GM19043 (cell line): Measurements from ENCODE around the gene SEMA6A.

Experiments
- ATAC-seq: cut with Tn5 transposase; IDR thresholded peaks from one replicate; pipeline ENCODE4 v1.9.1; 2021; ENCODE audit warnings: low read depth; ENCODE audit not compliant: unreplicated experiment

Gene SEMA6A

DNA sequence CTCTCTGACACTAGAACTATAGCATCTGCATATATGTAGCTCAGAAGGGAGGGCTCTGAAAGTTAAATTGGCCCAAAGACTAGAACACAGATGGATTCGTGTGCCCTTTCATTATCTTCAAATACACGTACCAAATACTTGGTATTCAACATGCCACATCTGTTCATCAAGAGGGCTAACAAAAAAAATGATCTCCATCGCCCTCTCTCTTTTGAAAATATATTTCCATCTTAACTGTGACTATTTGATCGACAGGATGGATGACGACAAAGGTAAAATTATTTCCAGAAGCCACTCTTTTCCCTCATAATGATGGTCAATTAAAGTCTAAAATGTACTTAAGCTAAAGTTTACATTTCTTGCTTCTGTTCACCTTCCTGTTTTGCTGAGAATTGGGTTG, 77.0 kb downstream of the SEMA6A start:
- ATAC-seq, result no peak

DNA sequence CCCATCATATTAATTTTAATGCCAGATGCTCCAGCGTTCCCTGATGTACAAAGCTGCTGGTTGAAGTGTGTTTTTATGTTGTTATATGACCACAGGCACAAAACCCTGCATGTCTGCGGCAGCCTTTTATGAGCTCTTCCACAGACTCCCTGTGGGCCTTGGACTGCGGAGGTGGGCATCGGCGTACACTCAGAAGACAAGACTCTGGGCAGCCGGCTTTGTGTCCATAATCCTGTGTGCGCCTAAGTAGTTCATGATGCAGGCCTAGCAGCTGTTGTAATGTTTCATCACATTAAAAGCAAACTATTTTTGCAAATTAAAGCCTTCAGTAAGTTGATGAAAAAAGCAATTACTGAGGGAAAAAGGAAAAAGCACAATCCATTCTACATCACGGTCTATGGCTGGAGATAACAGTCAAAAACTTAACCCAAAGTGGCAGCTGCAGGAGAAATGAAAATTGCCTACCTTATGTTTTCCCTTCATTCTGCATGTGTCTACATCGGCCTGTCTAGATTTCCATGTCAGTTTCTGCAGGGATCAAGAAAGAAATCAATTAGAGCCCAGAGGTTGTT, 78.8 kb downstream of the SEMA6A start:
- no peak for ATAC-seq

DNA sequence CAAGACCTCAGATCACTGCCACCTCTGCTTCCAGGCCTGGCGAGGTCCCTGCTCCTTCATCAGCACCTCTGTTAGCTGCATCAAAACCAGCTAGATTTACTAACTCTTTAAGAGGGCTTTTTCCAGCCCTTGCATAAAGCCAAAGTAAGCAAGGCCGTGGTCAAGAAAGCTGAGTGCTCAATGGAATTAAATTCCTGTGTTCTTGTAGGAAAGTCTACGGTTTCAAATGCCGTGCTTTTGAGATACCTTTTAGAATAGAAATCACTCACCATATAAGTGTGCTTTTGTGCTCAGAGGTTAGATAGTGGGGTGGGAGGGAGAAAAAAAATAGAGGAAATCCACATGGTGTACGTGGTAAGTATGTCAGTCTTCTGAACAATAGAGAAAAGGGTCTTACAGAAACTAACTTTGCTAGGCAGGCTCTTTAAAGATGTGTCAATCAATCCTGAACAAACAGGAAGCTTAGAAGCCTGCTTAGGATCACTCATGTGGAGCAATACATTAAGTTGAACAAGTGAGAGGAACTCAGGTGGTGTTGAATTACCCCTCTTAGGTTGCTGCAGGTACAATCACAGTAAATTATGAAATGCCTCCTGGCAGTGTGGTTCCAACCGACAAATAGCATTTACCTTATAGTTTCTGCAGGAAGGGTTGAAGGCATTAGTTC, 79.7 kb downstream of the SEMA6A start:
- ATAC-seq, result no peak

DNA sequence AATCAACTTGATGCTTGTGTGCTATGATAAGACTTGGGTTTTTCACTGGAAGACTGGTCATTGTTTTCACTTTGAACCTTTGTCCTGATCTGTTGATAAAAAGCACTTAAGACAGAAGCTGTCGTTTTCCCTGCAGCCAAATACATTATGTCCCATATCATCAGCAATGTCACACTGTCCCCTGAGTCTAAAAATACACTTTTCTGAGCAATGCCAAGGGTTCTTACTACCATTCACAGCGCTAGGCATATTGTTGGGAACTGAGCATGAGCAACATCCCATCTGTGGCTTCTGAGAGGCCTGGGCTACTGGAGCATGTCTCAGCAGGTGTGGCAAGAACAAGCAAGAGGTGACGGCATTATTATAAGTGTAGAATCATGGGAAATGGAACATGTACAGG, 81.8 kb downstream of the SEMA6A start:
- ATAC-seq, result no peak

DNA sequence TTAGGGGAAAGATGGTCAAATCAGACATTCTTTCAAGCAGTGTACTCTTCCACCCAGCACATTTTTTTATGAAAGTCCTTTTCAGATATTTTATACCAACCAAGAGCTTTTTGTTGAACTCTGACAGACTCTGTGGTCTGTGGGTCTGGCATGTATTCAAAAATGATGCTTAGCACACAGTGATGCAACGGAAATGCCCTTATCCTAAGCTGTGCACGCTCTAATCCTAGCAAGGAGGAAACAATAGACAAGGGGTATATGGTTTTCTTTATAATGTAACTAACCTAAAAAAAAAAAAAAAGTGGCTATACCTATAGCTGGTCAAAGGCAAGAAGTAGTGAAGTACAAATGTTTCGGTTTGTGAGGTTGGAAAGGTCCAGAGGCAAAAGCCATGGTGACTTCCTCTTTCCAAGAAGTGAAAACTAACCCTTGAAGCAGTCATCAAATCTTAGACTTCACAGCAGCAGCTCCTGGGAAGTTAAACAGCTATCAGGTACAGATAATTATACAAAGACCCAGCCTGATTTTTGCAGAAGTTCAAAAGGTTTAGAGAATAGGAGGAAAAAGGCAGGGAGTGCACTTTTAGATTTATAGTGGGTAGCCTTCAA, 82.5 kb downstream of the SEMA6A start:
- peak; percentile 71 for ATAC-seq

DNA sequence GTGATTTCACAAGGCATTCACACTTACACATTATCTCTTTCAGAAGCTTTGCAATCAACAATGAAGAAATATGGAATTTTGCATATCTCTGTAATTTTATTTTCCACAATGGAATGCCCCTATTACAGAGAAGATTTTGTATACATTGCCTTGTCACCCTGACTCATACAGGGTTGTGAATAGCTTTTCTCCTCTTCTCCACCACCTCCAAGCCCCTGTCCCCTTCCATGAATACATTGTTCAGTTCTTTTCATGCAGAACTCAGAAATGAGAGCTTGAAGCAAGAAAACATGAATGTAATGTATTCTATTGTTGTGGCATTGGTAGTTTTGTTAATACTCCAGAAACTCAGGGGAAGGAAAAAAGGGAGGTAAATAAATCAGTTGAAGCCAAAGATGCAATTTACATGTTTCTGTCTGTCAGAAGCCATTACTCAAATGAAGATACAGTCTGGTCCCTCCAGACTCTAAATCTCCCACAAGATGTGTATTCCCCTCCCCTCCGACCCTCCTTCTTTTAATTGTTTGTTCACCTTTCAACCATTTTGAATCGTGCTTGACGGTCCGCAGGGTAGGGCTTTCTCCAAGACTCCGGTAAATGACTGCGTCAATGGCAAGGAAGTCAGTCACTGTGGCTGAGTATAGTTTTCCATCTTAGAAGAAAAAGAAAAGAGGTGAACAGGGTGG, 86.1 kb downstream of the SEMA6A start:
- ATAC-seq, result no peak

DNA sequence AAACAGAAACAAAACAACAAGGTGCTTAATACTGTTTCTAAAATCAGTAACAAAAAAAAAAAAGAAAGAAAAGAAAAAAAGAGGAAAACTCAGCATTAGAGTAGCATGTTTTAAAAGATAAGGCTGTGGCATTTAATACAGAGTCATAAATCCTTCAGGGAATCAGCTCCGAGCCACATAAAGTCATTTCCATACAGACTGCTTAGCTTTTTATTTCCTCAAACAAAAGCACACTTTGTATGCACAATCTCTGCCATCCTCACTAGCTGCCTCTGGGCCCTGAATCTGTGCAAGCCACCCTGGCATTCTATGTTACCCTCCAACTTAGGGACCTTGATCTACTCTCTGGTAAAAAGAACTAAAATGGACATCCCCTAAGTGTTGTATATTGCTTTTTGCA, 87.6 kb downstream of the SEMA6A start:
- no peak for ATAC-seq

DNA sequence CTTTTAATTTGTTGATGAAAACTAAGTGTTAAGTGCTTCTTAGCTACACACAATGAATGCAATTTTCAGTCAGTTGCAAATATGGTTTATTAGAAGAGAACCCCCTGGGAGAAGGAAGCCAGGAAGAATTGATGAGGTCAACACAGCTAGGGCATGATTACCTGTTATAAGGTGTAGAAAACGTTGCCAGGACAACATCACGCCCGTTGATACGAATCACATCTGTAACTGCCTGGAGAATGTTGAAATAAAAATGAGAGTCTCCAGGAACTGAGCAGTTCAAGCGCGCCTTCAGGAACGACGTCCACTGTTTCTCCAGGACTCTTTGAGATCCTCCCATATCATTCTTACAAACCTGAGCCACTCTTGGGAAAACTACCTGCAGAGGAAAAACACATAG, 88.0 kb downstream of the SEMA6A start:
- ATAC-seq, result no peak

DNA sequence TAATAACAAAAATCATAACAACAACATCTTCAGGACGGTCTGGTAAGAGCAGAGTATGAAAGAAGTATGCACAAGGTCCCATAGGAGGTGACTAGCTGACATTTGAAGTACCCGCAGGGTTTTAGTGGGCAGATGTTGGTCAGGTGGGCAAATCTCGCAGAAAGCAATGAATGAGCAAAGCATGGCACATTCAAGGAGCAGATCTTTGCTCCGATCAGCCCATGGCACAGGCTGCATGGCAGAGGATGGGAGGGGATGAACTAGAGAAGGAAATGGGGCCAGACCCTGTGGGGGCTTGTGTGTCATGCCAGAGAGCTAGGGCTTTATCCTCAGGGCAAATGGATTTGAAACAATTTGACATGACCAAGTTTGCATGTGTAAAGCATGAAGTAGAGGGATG, 90.0 kb downstream of the SEMA6A start:
- ATAC-seq, result no peak

DNA sequence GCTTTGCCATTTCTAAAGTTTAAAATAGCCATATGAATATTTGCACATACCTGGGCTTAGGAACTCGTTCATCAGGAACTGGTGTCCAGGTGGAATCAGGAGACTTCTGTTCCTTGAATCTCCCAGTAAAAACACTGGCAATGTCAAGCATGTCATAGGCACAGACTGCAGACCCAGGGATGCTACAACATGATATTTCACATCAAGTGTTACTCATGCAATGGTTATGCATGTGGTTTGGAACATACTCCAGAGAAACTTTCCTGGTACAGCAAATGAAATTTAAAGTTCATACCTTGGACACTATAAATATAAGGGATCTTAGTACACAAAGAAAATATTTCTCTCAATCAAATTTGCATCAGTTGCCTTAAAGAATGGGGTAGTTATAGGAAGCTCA, 92.2 kb downstream of the SEMA6A start:
- no peak for ATAC-seq

DNA sequence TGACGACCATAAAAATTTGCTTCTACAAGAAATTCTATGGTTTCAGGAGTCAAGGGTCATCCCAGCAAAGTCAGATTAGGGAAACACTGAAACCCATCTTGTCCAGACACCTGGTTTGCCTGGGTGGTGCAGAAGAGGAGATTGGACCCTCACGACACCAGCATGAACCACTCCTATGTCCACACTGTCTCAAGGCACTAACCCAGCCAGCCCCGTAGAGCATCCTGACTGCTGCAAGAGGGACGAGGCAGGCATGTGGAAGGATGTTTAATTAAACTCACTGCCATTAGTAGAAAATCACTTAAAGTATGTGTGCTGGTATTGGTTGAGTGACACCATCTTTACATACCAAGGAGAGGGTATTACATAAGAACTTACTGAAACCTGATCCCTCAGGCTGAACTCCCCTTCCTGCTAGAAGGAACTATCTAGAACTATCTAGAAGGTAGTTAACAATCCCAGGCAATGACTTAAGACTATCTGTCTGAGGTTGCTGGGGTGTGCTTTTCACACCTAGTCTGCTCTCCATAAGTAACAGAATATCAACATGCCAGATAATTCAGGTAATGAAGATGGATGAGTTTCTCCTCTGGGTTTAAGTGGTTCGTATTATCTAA, 93.6 kb downstream of the SEMA6A start:
- no peak for ATAC-seq

DNA sequence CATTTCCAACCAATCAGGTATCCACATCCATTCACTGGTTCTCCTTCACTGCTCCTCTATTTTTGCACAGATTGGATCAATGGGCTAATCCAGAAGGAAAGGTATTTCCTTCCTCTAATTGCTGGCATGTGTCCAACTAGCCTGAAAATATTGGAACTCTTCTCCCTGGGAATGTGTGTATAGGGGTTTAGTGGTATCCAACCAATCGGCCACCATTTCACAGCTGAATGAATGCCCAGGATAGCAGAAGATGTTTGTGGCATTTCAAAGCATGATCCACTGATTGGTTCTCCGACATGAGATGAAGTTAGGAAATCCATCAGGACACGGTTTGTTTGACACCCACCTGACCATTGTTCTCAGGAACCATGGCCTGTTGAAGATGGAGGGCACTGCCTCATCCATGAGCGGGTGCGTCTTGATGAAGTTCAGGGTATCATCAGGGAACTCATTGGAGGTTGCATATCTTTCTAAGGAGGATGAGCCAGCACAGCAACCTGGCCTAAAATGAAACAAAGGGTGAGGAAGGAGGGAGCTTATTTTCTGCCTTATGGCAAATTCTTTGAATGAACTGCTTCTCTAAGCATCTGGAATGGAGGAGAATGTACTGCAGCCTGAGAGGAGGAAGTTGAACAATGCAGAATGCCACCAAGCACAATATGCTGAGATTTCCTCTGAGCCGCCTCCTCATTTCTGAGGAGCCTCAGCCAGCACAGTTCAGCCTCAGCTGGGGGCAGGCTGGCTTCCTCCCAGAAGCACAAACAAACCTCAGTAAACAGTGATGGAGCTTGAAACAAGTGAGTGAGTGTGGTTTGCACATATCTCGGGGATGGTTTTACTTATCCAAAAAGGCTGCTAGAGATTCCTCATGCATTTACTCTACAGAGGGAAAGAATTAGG, 94.6 kb downstream of the SEMA6A start:
- no peak for ATAC-seq

DNA sequence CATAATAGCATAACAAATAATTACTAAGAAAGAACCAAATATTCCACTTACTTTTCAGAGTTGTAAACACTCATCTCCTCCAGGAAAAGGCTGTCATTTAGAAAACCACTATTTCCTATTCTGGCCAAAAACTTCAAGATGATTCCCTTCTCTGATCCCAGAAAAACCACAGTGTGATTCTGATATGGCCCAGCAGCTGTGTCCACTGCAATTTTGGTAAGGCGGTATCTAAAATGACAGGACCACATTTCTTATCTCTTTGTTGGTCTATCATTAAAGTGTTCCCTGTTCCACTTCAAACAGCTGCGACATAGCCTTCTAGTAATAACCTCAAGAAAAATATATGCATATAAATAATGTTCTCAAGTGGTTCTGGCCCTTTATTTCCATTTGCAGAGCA, 96.1 kb downstream of the SEMA6A start:
- ATAC-seq, result no peak

DNA sequence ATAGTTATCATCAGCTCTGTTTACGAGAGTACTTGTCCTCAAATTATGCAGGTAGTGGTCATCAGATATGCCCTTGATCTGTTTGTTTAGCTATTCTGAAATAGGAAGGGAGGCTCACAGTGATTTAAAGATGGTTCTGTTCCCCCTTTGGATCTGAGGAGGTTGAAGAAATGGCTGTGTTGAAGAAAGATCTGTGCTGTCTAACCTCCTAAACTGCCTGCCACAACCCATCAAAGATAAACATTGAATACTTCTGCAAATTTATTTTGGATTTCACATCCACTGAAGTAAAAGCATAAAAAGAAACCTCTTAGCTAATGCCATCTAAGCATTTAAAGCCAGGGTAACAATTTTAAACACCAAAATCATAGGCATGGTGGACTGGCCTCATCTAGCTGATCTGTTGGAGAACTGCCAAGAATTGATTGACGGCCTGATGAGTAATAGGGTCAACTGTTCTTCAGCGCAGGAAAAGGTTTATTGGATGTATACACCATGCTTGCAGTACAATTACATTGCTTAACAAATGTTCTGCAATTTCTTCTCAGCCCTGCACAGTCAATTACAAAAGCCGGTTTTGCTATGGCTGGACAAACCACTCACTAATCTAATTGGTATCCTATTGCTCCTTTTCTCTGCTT, 97.6 kb downstream of the SEMA6A start:
- no peak for ATAC-seq

DNA sequence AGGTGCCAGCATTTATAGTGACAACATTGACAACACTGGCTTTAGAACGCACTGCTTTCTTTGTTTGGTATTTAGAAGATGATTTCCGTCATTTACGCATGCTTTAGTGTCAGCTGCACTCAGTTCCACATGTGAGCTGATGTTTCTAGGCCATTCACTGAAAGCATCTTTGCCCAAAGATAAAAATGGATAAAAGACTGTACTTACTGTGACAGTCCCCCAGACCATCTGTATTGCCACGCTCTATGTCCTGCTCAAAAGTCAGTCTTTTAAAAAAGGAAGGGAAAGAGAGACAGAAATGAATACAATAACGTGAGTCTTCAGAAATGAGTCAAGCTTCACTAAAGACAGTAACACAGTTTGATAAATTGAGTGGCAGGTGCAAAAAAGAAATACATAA, 99.3 kb downstream of the SEMA6A start:
- ATAC-seq, result peak; percentile 85

DNA sequence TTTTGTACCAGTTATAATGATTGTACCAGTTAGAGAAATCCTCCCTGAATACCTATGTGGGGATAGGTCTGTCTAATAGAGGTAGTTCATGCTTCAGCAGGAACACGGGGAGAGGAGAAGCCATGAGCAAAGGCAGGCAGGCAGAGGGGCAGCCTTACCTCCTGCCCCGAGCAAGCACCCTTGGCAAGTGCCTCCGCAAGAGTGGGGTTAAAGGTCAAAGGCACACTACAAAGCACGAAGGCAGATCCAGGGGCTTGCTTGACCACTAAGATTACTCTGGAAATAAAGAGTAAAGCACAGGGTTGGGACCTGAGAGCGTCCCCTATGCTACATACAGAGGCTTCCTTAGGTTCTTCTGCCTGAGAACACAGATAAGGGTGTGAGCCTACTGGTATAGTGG, 100.9 kb downstream of the SEMA6A start:
- ATAC-seq, result no peak

DNA sequence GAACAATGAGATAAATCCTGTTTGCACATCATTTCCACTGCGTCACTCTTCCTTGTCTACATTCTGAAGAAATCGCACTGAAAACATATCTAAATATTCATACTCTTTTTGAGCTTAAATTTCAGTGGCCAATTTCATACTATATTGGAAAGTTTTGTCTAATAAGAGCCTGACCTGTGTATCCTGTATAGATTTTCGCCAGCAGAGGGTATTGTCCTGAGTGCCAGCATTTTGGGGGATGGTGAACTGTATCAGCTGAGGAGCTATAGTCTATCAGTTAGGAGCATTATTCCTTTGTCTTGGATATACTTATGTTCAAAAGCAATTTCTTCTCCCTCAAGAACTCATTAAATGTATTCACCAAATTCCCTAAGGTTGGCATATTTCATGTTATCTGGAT, 102.3 kb downstream of the SEMA6A start:
- no peak for ATAC-seq

DNA sequence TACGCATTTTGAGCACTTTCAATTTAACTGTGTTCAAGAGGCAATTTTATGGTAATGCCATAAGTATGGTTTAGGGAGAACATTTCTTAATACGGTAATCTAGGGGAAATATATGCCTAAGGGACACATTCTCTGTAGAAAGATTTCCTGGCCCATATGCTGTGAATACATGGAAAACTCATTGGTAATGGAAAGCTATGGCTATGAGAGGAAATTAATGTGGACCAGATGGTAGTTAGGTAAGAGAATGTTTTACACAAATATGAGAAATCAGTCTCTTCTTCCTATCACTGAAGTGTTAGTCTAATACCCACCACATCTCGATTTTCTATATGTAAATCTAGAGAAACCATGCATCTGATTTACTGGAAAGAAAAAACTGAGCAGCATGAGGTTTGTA, 105.0 kb downstream of the SEMA6A start:
- no peak for ATAC-seq

DNA sequence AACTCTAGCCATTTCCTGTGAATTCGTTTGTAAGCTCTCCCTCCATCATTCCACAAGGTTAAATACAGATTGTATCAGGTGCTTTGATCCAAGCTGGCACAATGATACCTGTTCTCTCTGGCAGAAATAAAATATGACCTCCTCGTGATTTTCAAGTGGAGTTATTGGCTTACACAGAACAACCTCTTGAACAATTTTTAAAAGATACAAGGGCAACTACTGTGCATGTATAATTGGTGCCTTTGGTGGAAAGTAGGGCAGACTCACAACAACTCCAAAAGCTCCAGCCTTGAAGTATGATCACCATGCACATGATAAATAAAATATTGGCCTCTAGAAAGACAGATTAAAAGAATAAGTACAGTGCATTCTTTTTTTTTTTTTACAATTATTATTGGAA, 106.0 kb downstream of the SEMA6A start:
- ATAC-seq, result no peak

DNA sequence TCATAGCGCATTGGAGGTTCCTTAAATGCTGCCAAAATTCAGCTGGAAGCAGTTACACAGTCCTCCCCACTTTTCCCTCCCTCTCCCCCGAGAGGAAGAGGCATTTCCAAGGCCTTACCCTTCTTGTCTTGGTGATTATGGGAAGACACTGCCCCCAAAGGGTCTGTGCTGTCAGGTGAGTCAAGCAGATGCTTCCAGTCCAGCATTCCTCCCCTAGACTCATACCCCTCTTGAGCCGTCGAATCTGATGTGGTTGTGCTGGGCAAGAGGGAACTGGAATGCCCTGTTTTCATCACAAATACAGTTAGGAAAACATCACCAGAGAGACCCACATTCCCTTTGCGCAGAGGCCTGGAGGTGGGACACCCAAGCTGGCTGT, 107.2 kb downstream of the SEMA6A start:
- no peak for ATAC-seq
